GM18508 (cell line): Measurements from ENCODE around the gene TBC1D8B.

Experiments used
- ATAC-seq: cut with Tn5 transposase; IDR thresholded peaks from one replicate; pipeline ENCODE4 v1.9.1; 2021; ENCODE audit warnings: moderate number of reproducible peaks; ENCODE audit not compliant: insufficient read depth, unreplicated experiment

The TBC1D8B gene

GRCh38 chrX:106894978-106895452, 92.5 kb downstream of the TBC1D8B start:
- no peak for ATAC-seq

GRCh38 chrX:106897259-106897658, 94.8 kb downstream of the TBC1D8B start:
- no peak for ATAC-seq

GRCh38 chrX:106898462-106898861, 96.0 kb downstream of the TBC1D8B start:
- ATAC-seq, result peak; percentile 60

GRCh38 chrX:106899276-106899675, 96.8 kb downstream of the TBC1D8B start:
- ATAC-seq, result no peak

- ATAC-seq, result no peak
These were observed 97.4 kb downstream of the TBC1D8B start for GRCh38 chrX:106899841-106900240.

- no peak for ATAC-seq
These were observed 98.9 kb downstream of the TBC1D8B start for GRCh38 chrX:106901341-106901740.

GRCh38 chrX:106901781-106902219, 99.3 kb downstream of the TBC1D8B start:
- ATAC-seq, result no peak

GRCh38 chrX:106902684-106903083, 100.2 kb downstream of the TBC1D8B start:
- no peak for ATAC-seq

- no peak for ATAC-seq
These were observed 100.9 kb downstream of the TBC1D8B start, which contains the start of gene RIPPLY1 for GRCh38 chrX:106903291-106903824. Gene RIPPLY1, minus strand, starts transcription at chrX:106903341. Its CDS starts 54 bp downstream, at chrX:106903287.

- no peak for ATAC-seq
These were observed 101.5 kb downstream of the TBC1D8B start for GRCh38 chrX:106903856-106904528.

GRCh38 chrX:106905064-106905708, 102.7 kb downstream of the TBC1D8B start:
- no peak for ATAC-seq

- no peak for ATAC-seq
These were observed 103.9 kb downstream of the TBC1D8B start for GRCh38 chrX:106906361-106906760.

GRCh38 chrX:106912864-106913263, 110.4 kb downstream of the TBC1D8B start:
- ATAC-seq, result no peak

GRCh38 chrX:106917830-106918500, 115.5 kb downstream of the TBC1D8B start:
- no peak for ATAC-seq

GRCh38 chrX:106919932-106920452, 117.5 kb downstream of the TBC1D8B start, which contains the start of gene CLDN2:
Gene CLDN2, plus strand, starts transcription at chrX:106920402. Its CDS starts 7,827 bp downstream, at chrX:106928229.
- ATAC-seq, result no peak

- no peak for ATAC-seq
These were observed 119.2 kb downstream of the TBC1D8B start for GRCh38 chrX:106921637-106922036.
